ENCODE data around the gene CILP.

GRCh38 chr15:65260968-65261367, 49.7 kb upstream of the CILP start:
- TF ChIP-seq CTCF (conservative IDR thresholded peaks at IDR 0.05; ENCODE audit: low read depth in 2 of 2) (no peak), POLR2AphosphoS5 (IDR thresholded peaks at IDR 0.05; ENCODE audit: low read depth) (no peak), NANOG (IDR thresholded peaks at IDR 0.05; ENCODE audit: borderline replicate concordance) (no peak), EZH2 (IDR thresholded peaks at IDR 0.05; ENCODE audit: low read depth, unreplicated experiment) (no peak), REST (IDR thresholded peaks at IDR 0.05; ENCODE audit: unreplicated experiment) (no peak), JUNB (IDR thresholded peaks at IDR 0.05; ENCODE audit: unreplicated experiment) (no peak)
